Kidney capillary endothelial cell (primary cell): Measurements from ENCODE around the gene SMC4.
"Not testable (repeated sequence)": the region's sequence is repeated elsewhere in the genome, so short reads cannot be mapped to it uniquely, and the experiment has no call there.

ENCODE experiments used
- DNase-seq: peaks from one replicate; pipeline ENCODE4 v3.0.0-alpha.2; 2018; ENCODE audit warnings: low spot score

Gene SMC4

GRCh38 chr3:160446522-160447056 lies 47.1 kb downstream of the SMC4 start:
- no peak for DNase-seq

GRCh38 chr3:160447544-160447943 lies 48.1 kb downstream of the SMC4 start:
- DNase-seq, result peak; percentile 8

GRCh38 chr3:160448845-160449635 lies 49.6 kb downstream of the SMC4 start:
- DNase-seq, result peak; percentile 42

- DNase-seq, result peak; percentile 95
Measured at GRCh38 chr3:160449636-160450598, 50.5 kb downstream of the SMC4 start, which contains the start of gene TRIM59. TRIM59 (minus strand) TSS chr3:160449786; CDS start chr3:160439183, 10,603 bp downstream.

- DNase-seq, result peak; percentile 36
Measured at GRCh38 chr3:160450846-160451245, 51.4 kb downstream of the SMC4 start.

- DNase-seq, result no peak
Measured at GRCh38 chr3:160451602-160452001, 52.2 kb downstream of the SMC4 start.

- not testable (repeated sequence) for DNase-seq
Measured at GRCh38 chr3:160452251-160452650, 52.8 kb downstream of the SMC4 start.

- DNase-seq, result no peak
Measured at GRCh38 chr3:160454995-160455394, 55.5 kb downstream of the SMC4 start.

- no peak for DNase-seq
Measured at GRCh38 chr3:160455846-160456245, 56.4 kb downstream of the SMC4 start.

GRCh38 chr3:160458151-160458550 lies 58.7 kb downstream of the SMC4 start:
- no peak for DNase-seq

GRCh38 chr3:160459450-160459970 lies 60.1 kb downstream of the SMC4 start:
- no peak for DNase-seq

- DNase-seq, result no peak
Measured at GRCh38 chr3:160460033-160460432, 60.6 kb downstream of the SMC4 start.

- no peak for DNase-seq
Measured at GRCh38 chr3:160464321-160464720, 64.9 kb downstream of the SMC4 start.

- no peak for DNase-seq
Measured at GRCh38 chr3:160464971-160465370, 65.5 kb downstream of the SMC4 start.

- no peak for DNase-seq
Measured at GRCh38 chr3:160470181-160470580, 70.7 kb downstream of the SMC4 start.

- DNase-seq, result no peak
Measured at GRCh38 chr3:160471892-160472291, 72.4 kb downstream of the SMC4 start.

- no peak for DNase-seq
Measured at GRCh38 chr3:160472344-160472743, 72.9 kb downstream of the SMC4 start.

GRCh38 chr3:160473221-160473620 lies 73.8 kb downstream of the SMC4 start:
- no peak for DNase-seq

GRCh38 chr3:160473978-160474377 lies 74.5 kb downstream of the SMC4 start:
- DNase-seq, result no peak

GRCh38 chr3:160474416-160474838 lies 75.0 kb downstream of the SMC4 start:
- no peak for DNase-seq

GRCh38 chr3:160475153-160475552 lies 75.7 kb downstream of the SMC4 start:
- DNase-seq, result no peak

- DNase-seq, result no peak
Measured at GRCh38 chr3:160475884-160476283, 76.4 kb downstream of the SMC4 start.
